MV-4-11 (cell line): ENCODE results near the gene TBC1D4.
A peak's percentile ranks its signal among the peaks of the same experiment; 100 is the strongest.

Source experiments
- DNase-seq: peaks from one replicate; lab custom pipeline; 2025; lab: John Stamatoyannopoulos, UW

The TBC1D4 gene

GRCh38 chr13:75416327-75417011, 65.5 kb downstream of the TBC1D4 start:
- DNase-seq: no peak

GRCh38 chr13:75415694-75416093, 66.3 kb downstream of the TBC1D4 start:
- DNase-seq: peak; percentile 83

- DNase-seq: no peak
Measured at GRCh38 chr13:75415171-75415570, 66.8 kb downstream of the TBC1D4 start.

DNA sequence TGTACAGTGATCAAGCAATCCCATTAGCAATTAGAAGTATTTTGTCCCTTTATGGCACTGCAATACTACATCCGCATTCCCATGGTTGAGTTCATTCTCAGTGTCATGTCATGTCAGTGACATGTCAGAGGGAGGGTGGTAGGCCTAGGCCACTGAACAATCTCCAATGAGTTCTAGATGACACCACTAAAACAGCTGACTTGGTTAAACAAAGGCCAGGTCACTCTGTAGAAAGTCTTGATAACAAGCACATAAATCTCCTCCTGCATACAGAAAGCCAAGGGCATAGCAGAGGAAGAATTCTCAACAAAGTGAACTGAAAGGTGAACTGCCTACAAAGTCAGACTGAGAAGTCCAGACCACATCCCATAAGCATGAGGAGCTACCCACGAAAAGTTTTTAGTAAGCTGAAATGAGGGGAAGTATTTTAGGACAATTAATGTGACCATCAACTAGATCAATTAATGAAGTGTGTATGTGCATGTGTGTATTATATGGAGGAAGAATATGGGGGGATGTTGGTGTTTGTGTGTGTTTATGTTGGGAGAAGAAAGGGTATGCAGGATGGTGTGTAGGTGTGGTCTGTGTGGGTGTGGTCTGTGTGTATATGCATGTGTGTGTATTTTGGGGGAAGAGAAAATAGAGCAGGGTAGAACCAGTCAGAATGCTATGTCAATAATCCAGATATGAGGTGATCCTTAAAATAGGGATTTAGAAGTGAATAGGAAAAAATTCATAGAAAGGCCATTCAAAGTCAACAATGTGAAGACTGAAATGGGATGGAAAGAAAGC, 67.7 kb downstream of the TBC1D4 start:
- no peak for DNase-seq

- DNase-seq: no peak
Measured at GRCh38 chr13:75411924-75412537, 69.9 kb downstream of the TBC1D4 start.

DNA sequence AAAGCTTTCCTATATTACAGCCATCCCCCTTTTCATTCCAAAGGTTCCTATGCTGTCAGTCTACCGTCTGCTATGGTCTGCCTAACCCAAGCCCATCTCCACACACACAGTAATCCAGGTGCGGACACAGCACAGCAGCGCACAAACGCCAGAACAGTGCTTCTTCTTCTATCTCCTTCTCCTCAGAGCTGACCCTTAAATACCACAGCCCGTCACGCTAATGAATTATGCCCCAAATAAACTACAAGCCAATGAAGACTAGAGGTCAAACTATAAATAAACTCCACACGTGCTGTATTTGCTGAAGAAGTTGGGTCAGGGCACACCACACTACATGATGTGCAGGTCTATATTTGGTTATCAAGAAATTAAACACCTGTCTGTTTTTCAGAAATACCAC, 71.8 kb downstream of the TBC1D4 start:
- DNase-seq: no peak

DNA sequence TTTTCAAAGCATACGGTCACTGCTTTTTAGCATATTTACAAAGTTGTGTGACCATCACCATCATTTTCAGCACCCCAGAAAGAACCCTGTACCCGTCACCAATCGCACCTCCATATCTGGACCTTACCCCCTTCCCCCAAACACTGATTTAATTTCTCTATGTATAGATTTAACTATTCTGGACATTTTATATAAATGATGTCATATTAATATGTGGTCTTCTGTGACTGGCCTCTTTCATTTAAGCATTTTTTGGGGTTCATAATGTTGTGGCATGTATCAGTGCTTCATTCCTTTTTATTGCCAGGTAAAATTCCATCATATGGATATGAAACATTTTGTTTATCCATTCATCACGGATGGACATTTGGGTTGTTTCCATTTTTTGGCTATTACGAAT, 74.0 kb downstream of the TBC1D4 start:
- no peak for DNase-seq

GRCh38 chr13:75407473-75407872, 74.5 kb downstream of the TBC1D4 start:
- no peak for DNase-seq

GRCh38 chr13:75405976-75406703, 75.8 kb downstream of the TBC1D4 start:
- no peak for DNase-seq

DNA sequence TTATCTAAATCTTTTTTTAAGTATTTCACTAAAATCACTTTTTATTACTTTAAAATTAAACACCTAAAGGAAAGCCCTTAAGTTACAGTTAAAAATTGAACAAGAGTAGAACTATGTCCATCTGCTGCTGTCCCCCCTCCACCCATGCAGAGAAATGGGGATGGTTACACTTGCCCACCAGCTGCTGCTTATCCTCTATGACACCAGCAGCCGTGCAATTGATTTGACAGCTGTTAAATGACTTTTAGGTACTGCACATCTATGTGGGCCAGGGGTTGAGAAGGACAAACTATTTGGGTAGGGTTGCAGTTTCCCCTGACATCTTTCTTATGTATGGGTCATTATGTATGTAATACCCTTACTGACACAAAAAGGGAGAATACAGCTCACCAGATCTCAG, 77.2 kb downstream of the TBC1D4 start:
- DNase-seq: no peak

DNA sequence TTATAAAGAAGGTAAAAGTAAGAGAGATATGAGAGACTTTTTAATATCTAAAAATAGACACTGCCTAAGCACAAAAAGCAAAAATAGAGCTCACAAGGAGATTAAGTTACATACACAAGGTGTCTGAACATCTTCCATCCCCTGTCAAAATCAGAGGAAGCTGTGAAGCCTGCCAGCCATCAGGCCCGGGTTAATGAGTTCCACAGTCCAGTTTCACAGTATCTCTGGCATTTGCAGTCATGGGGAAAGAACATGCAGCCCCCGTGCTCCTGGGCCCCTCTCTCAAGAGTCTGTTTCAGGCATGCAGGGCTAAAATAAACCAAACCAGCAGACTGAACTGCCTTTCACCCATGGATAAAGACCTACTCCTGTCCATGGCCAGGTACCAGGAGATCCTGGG, 79.2 kb downstream of the TBC1D4 start:
- no peak for DNase-seq

DNA sequence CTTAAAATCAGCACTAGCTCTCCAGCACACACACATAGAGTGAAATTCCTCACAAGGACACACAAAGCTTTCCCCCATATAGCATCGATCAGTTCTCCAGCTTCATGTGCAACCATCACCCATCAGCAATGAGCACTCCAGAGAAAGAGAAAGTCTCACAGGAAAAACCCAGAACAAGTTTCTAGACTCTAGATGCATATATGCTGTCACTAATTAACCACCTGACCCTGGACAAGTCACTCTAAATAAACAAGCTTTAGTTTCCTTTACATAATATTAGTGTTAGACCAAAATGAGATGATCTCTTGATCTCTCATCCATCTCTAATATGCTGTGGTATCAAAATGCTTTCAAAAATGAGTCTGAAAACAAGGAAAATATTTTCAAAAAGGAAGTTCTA, 81.2 kb downstream of the TBC1D4 start:
- DNase-seq: no peak

- DNase-seq: no peak
Measured at GRCh38 chr13:75399879-75400217, 82.1 kb downstream of the TBC1D4 start.

GRCh38 chr13:75399168-75399878, 82.6 kb downstream of the TBC1D4 start:
- DNase-seq: no peak

- no peak for DNase-seq
Measured at GRCh38 chr13:75398072-75398471, 83.9 kb downstream of the TBC1D4 start.

DNA sequence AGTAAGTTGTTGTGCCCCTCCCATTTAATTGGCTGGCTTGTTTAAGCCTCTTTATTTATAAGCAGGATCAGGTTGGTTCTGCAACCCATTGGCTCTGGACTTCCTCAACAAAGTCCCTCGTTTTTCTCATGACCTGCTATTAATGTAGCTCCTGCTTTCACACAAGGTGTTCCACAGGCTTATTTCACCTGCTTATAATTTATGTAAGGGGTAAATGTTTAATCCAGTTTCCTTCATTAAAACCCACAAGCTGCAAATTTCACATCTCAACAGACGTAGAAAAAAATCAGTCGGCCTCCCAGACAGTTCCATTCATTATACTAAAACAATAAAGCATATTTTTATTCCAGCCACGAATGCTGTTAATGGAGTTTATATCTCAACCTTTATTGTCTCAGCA, 86.1 kb downstream of the TBC1D4 start:
- DNase-seq: no peak

DNA sequence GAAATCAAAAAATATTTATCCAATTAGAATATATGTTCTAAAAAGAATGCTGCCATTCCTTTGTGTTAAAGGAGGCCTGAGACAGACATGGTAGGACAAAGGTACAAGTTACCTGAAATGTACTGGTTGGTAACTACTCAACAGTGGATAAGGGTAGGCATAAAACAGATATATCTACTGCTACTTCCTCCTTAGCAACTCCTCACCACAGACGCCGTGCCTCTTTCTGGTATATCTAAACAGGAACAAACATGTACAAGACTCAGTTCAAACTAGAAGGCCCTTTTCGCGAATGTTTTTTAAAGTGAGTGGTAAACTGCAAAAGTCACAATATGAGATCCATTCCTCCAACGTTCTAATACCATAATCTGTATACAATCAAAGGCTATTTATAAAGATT, 86.9 kb downstream of the TBC1D4 start:
- peak; percentile 77 for DNase-seq

GRCh38 chr13:75393839-75394520, 88.0 kb downstream of the TBC1D4 start:
- peak; percentile 12 for DNase-seq

DNA sequence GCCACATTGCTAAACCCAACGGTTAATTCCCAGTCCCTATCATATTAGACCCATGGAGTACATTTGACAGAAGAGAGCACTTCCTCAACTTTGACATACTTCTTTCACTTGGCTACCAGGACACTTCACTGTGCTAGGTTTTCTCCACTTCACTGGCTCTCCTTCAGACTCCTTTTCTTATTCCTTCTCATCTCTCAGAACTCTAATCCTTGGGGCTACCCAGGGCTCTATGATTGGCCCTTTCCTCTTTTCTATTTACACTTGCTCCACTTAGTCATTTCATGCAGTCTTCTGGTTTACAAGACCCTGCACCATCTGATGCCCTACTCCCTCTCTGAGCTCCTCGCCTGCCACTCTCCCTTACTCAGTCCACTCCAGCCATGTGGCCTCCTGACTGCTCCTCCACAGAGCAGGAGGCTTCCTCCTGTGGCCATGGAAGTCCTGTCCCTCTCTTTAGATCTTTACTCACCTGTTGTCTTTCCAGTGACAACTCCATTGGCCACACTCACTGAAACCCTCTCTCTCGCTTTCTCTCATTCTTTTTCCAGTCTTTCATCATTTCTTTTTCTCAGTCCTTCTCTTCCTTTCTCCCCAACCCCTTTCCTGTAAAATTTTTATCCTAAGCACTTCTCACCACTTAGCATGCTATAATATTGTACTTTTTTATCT, 90.4 kb downstream of the TBC1D4 start:
- peak; percentile 5 for DNase-seq

DNA sequence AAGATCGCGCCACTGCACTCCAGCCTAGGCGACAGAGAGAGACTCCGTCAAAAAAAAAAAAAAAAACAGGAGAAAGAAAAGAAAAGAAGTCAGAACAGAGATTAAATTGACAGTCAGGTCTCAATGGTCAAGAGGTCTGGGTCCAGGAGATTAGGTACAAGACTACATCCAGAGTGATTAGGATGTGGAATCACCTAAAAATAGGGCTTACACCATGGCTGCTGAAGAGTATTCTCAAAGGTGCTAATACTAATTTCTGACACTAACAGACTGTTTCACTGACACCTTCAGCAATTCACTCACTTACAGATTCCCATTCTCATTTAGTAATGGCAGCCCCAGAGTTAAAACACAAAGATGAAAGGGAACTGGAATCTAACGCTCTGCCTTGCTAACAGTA, 91.7 kb downstream of the TBC1D4 start:
- no peak for DNase-seq

- no peak for DNase-seq
Measured at GRCh38 chr13:75385708-75386083, 96.3 kb downstream of the TBC1D4 start.
